GM12878 (cell line): ENCODE results near the gene KARS1. TPM values are rescaled to one million over a fixed set of nuclear protein-coding genes. Genes with fewer than 3 reads are reported as not detected.

Experiments used
- ATAC-seq: fragments of 200-7000 bp; cut with Tn5 transposase; 3 replicates; pipeline ENCODE4 v1.9.1; 2020; ENCODE audit warnings: mild to moderate bottlenecking, moderate library complexity
- BruUV-seq: library from RNA; stranded (reverse); fragments of 400-500 nt; replicated peaks from 2 replicates; lab custom pipeline; 2021; lab: Mats Ljungman, UMichigan
- CTCF ChIA-PET: fragments of 300-600 bp; sonication (Branson Sonifier 250); formaldehyde crosslinking; extraction: SDS; loops from one replicate; lab custom pipeline; 2021; ENCODE audit warnings: inconsistent platforms; lab: Yijun Ruan, JAX
- POLR2A ChIA-PET: fragments of 350-600 bp; formaldehyde crosslinking; extraction: SDS; loops from one replicate; lab custom pipeline; 2021; ENCODE audit warnings: inconsistent platforms; lab: Charles Lee
- RAD21 ChIA-PET: fragments of 300-600 bp; sonication (Branson Sonifier 250); formaldehyde crosslinking; loops from one replicate; lab custom pipeline; 2023; ENCODE audit warnings: antibody characterized with exemption; ENCODE audit not compliant: unreplicated experiment; lab: Charles Lee
- SMC1A ChIA-PET: fragments of 300-600 bp; sonication (Branson Sonifier 250); formaldehyde crosslinking; loops from one replicate; lab custom pipeline; 2023; ENCODE audit not compliant: unreplicated experiment, uncharacterized antibody; lab: Charles Lee
- DNase-seq: peaks from one replicate; pipeline ENCODE4 v3.0.0-alpha.2; 2011; ENCODE audit warnings: low read depth, low spot score
- FAIRE-seq: peaks from 3 replicates; lab custom pipeline; 2011; peaks lifted over from hg19 to GRCh38; lab: Jason Lieb, UNC
- H2AFZ ChIP-seq: 2 replicates; pipeline ENCODE4 v1.6.0; 2011; ENCODE audit warnings: low read depth, low read length, control low read depth; ENCODE audit not compliant: control insufficient read depth
- H3K27ac ChIP-seq: 2 replicates; pipeline ENCODE4 v1.5.1; 2011; ENCODE audit warnings: control low read depth; ENCODE audit not compliant: control insufficient read depth, insufficient read depth
- H3K27me3 ChIP-seq, 2 experiments: replicated peaks in 1 of 2; 2 replicates each; pipeline versions ENCODE4 v1.6.0 to v1.6.1; 2011; ENCODE audit warnings: low read length in 1 of 2; ENCODE audit not compliant: control insufficient read depth in 2 of 2, insufficient read depth in 2 of 2
- H3K36me3 ChIP-seq, 2 experiments: 2 replicates each; pipeline ENCODE4 v1.5.1; 2011; ENCODE audit warnings: low read length in 1 of 2; ENCODE audit not compliant: control insufficient read depth in 2 of 2, insufficient read depth in 2 of 2
- H3K4me1 ChIP-seq: 2 replicates; pipeline ENCODE4 v1.6.1; 2011; ENCODE audit warnings: mild to moderate bottlenecking, low read length, moderate library complexity, mixed read lengths; ENCODE audit not compliant: control insufficient read depth, insufficient read depth
- H3K4me2 ChIP-seq: 2 replicates; pipeline ENCODE4 v1.6.0; 2011; ENCODE audit warnings: control low read depth; ENCODE audit not compliant: control insufficient read depth, insufficient read depth
- H3K4me3 ChIP-seq: fragments of 200-600 bp; sonication (generic); 2 replicates; pipeline ENCODE4 v1.5.1; 2016
- H3K79me2 ChIP-seq: 2 replicates; pipeline ENCODE4 v1.6.0; 2011; ENCODE audit warnings: low read length; ENCODE audit not compliant: control insufficient read depth, insufficient read depth
- H3K9ac ChIP-seq: 2 replicates; pipeline ENCODE4 v1.8.0; 2011; ENCODE audit warnings: low read length, control low read depth, mixed read lengths; ENCODE audit not compliant: control insufficient read depth, insufficient read depth
- H3K9me3 ChIP-seq: replicated peaks from 3 replicates; pipeline ENCODE4 v1.5.1; 2011; ENCODE audit warnings: mild to moderate bottlenecking, low read length; ENCODE audit not compliant: control insufficient read depth, insufficient read depth
- H4K20me1 ChIP-seq: 2 replicates; pipeline ENCODE4 v1.6.0; 2011; ENCODE audit not compliant: control insufficient read depth, insufficient read depth
- BCLAF1 ChIP-seq: fragments of 450-650 bp; IDR thresholded peaks from 2 replicates; pipeline ENCODE4 v1.6.1; 2017; ENCODE audit warnings: antibody characterized with exemption, mild to moderate bottlenecking, moderate library complexity
- KAT2A ChIP-seq: conservative IDR thresholded peaks from 2 replicates; pipeline ENCODE4 v1.6.1; 2011; ENCODE audit warnings: low read depth, low read length; ENCODE audit not compliant: control insufficient read depth
- MEF2A ChIP-seq: IDR thresholded peaks from 2 replicates; pipeline ENCODE4 v1.6.1; 2011; ENCODE audit warnings: low read depth, mild to moderate bottlenecking, low read length, moderate library complexity; ENCODE audit not compliant: insufficient read depth
- WGBS: methylation state at CpG from one replicate; pipeline ENCODE4 v1.1.6; 2016; ENCODE audit warnings: low lambda C conversion rate; ENCODE audit not compliant: insufficient replicate concordance, insufficient coverage; ENCODE audit errors: missing lambda C conversion rate; 5-methylcytosine and 5-hydroxymethylcytosine counted together
- in situ Hi-C: fragments of 300-500 bp; cut with MboI; formaldehyde crosslinking; loops from 9 replicates; pipeline ENCODE4 v1.14.3; 2018; ENCODE audit warnings: mixed read lengths
- intact Hi-C: fragments of 100-400 bp; cut with micrococcal nuclease; formaldehyde crosslinking; loops from one replicate; pipeline ENCODE4 v1.14.2; 2022; ENCODE audit not compliant: unreplicated experiment
- polyA plus RNA-seq, 11 experiments: library from polyadenylated mRNA; depleted of rRNA in 4 of 11; unstranded in 6 of 11; stranded (reverse) in 5 of 11; fragments of >200 nt; fragmentation: Nextera tagmentation in 4 of 11; fragmentation: Illumina TruSeq in 1 of 11; extraction: Ambion mirVana in 4 of 11; extraction: Trizol in 1 of 11; gene quantifications; 1 replicate in 1 of 11; 2 replicates in 10 of 11; pipeline versions ENCODE4 v1.2.1 to v1.2.3, GENCODE V29; 2011 to 2016; ENCODE audit warnings: inconsistent platforms in 2 of 11, missing spikeins in 2 of 11, low read depth in 1 of 11
- total RNA-seq, 4 experiments: library from RNA; depleted of rRNA in 3 of 4; stranded (reverse); fragments of >200 nt in 3 of 4; fragmentation: Illumina TruSeq in 1 of 4; extraction: Trizol in 1 of 4; gene quantifications; 2 replicates each; pipeline versions ENCODE4 v1.2.1 to v1.2.3, GENCODE V29; 2013 to 2021

The KARS1 gene
- total and polyA plus RNA-seq, 10 of the 15 experiments (the other 5 are each of a cell fraction or from before 2014, with no cell fraction given) = 187 to 312 (median 211) TPM

GRCh38 chr16:75618780-75619179 is 28.7 kb downstream of the KARS1 start:
- SMC1A ChIA-PET = interaction anchor here (0.6 to 6.1 kb wide), 7 partner anchors 9 to 148 kb away, joined by 3 to 69 read pairs (median 7); partner anchors contain the start of genes KARS1 and TERF2IP
- TF ChIP-seq MEF2A (no peak), KAT2A (no peak), BCLAF1 (no peak)
- intact Hi-C loops (no loop called here), in situ Hi-C loops (no loop called here)
- BruUV-seq = no TSS peak
- POLR2A ChIA-PET = interaction anchor here (0.6 to 6.3 kb wide), 5 partner anchors 29 to 95 kb away, joined by 3 to 116 read pairs (median 5); partner anchors contain the start of genes GABARAPL2, KARS1, TERF2IP and TMEM231
- RAD21 ChIA-PET = interaction anchor here (1.1 to 2.0 kb wide), 5 partner anchors 13 to 420 kb away, joined by 3 to 7 read pairs (median 3); no protein-coding TSS in a partner anchor
- no peak for ATAC-seq
- no peak for FAIRE-seq
- WGBS = 97% methylated on average over 2 of the region's 2 CpGs
- H3K9ac ChIP-seq = no peak overlapping the region
- CTCF ChIA-PET = interaction anchor here (0.8 to 9.5 kb wide), 13 partner anchors 11 to 154 kb away, joined by 3 to 153 read pairs (median 5); partner anchors contain the start of genes GABARAPL2 and TMEM170A
- H3K4me1 ChIP-seq = peaks cover 33% of the 10 kb centered on the region
- H3K4me3 ChIP-seq = no peak overlapping the region
- no peaks in the 10 kb centered on the region for H3K27me3 ChIP-seq
- H3K79me2 ChIP-seq = peaks cover 20% of the 10 kb centered on the region
- no peaks in the 10 kb centered on the region for H3K9me3 ChIP-seq
- no peaks in the 10 kb centered on the region for H4K20me1 ChIP-seq
- peaks cover 3 to 15% of the 10 kb centered on the region in 2 experiments; a peak in 3 of 4 replicates for H3K36me3 ChIP-seq
- no peak overlapping the region for H2AFZ ChIP-seq
- DNase-seq = no peak
- no peak overlapping the region; the same call in 1 of the 2 replicates for H3K27ac ChIP-seq
- H3K4me2 ChIP-seq = no peak overlapping the region
